Natural killer cell (primary cell): ENCODE measurements around the gene MZB1. TPM values are rescaled to one million over a fixed set of nuclear protein-coding genes. Genes with fewer than 3 reads are reported as not detected.
A peak's percentile ranks its signal among the peaks of the same experiment; 100 is the strongest.

Source experiments
- ATAC-seq, 3 donors: fragments of 150-1000 bp in 2 of 3; fragments of 200-7000 bp in 1 of 3; cut with Tn5 transposase; 1 replicate in 1 of 3; 2 replicates in 2 of 3; pipeline ENCODE4 v1.10.0; 2021; ENCODE audit warnings: mild to moderate bottlenecking in 2 of 3, moderate library complexity in 2 of 3
- DNase-seq, 2 donors: peaks; one replicate each; pipeline versions ENCODE4 v3.0.0 to v3.0.0-alpha.2; 2013 to 2021; ENCODE audit warnings: mixed read lengths in 1 of 2
- H3K27ac ChIP-seq: one replicate; pipeline ENCODE4 v1.5.1; 2013; ENCODE audit warnings: mild to moderate bottlenecking, low read length
- H3K27me3 ChIP-seq: one replicate; pipeline ENCODE4 v1.6.1; 2013; ENCODE audit warnings: low read length; ENCODE audit not compliant: control insufficient read depth, insufficient read depth
- H3K36me3 ChIP-seq: one replicate; pipeline ENCODE4 v1.6.1; 2013; ENCODE audit warnings: low read length; ENCODE audit not compliant: control insufficient read depth, insufficient read depth
- H3K4me1 ChIP-seq: one replicate; pipeline ENCODE4 v1.6.1; 2013; ENCODE audit warnings: low read length; ENCODE audit not compliant: control insufficient read depth, insufficient read depth
- H3K4me3 ChIP-seq: one replicate; pipeline ENCODE4 v1.5.1; 2013; ENCODE audit warnings: low read length
- H3K9me3 ChIP-seq: one replicate; pipeline ENCODE4 v1.6.1; 2013; ENCODE audit warnings: low read length; ENCODE audit not compliant: control insufficient read depth, insufficient read depth
- H3K27ac Mint-ChIP-seq, 2 donors: one replicate each; pipeline ENCODE4 v1.8.0; 2022; ENCODE audit warnings: mild to moderate bottlenecking in 2 of 2, mixed read lengths in 2 of 2, moderate library complexity in 1 of 2
- H3K27me3 Mint-ChIP-seq, 2 donors: one replicate each; pipeline ENCODE4 v1.8.0; 2022; ENCODE audit warnings: low read depth in 2 of 2, mixed read lengths in 2 of 2
- H3K36me3 Mint-ChIP-seq: one replicate; pipeline ENCODE4 v1.8.0; 2022; ENCODE audit warnings: mixed read lengths
- H3K4me1 Mint-ChIP-seq, 2 donors: one replicate each; pipeline ENCODE4 v1.8.0; 2022; ENCODE audit warnings: mixed read lengths in 2 of 2
- H3K4me3 Mint-ChIP-seq: one replicate; pipeline ENCODE4 v1.8.0; 2022; ENCODE audit warnings: mild to moderate bottlenecking, moderate library complexity, mixed read lengths
- H3K9me3 Mint-ChIP-seq, 2 donors: one replicate each; pipeline ENCODE4 v1.8.0; 2022; ENCODE audit warnings: mixed read lengths in 2 of 2
- WGBS: methylation state at CpG from one replicate; pipeline ENCODE4 v1.1.7; 2013; ENCODE audit warnings: missing lambda C conversion rate; ENCODE audit not compliant: insufficient coverage; 5-methylcytosine and 5-hydroxymethylcytosine counted together
- intact Hi-C: fragments of 100-400 bp; cut with micrococcal nuclease; formaldehyde crosslinking; loops from one replicate; pipeline ENCODE4 v1.14.2; 2022
- total RNA-seq, 4 donors: library from RNA; stranded (reverse); fragments of 120-200 nt in 1 of 4; gene quantifications; one replicate each; pipeline versions ENCODE4 v1.2.3 to v1.2.4, GENCODE V29; 2013 to 2022
- TF ChIP-seq, protein P1 (sequence below): fragments of 200-600 bp; IDR thresholded peaks from one replicate; pipeline ENCODE4 v1.8.0; 2022; ENCODE audit warnings: antibody characterized with exemption

The MZB1 gene
- total RNA-seq, 3 donors from 2014 or later (not counting 1 experiment from before 2014, with no cell fraction given) = 2.0 to 60.0 (median 2.8) TPM

DNA sequence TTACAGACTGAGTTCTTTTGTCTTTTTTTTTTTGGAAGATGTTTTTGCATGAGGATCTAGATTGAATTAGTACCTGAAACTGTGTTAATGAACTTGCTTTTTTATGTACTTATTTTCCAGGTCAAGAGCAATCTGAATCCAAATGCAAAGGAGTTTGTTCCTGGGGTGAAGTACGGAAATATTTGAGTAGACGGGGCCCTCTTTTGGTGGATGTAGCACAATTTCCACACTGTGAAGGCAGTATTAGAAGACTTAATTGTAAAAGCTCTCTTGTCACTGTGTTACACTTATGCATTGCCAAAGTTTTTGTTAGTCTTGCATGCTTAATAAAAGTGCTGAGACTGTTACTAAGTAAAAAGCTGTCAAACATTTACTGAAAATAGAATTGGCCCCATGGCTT lies 21.1 kb downstream of the MZB1 start:
- DNase-seq (peak in 1 of 2 donors; percentile 35), ATAC-seq (no peak)
- WGBS = 94% methylated on average over 2 of the region's 2 CpGs
- Histone ChIP-seq H3K4me1 (no peaks in the 10 kb centered on the region), H3K36me3 (peaks cover 65% of the 10 kb centered on the region), H3K27ac (no peak overlapping the region), H3K4me3 (no peak overlapping the region), H3K27me3 (no peaks in the 10 kb centered on the region), H3K9me3 (no peaks in the 10 kb centered on the region)
- Mint-ChIP-seq H3K4me3 (no peak overlapping the region), H3K36me3 (no peaks in the 10 kb centered on the region), H3K4me1 (no peaks in the 10 kb centered on the region), H3K9me3 (no peaks in the 10 kb centered on the region), H3K27ac (peak overlapping the region in 1 of 2 donors; percentile 2), H3K27me3 (no peaks in the 10 kb centered on the region)
- intact Hi-C loops = no loop called here
- TF ChIP-seq, protein P1, sequence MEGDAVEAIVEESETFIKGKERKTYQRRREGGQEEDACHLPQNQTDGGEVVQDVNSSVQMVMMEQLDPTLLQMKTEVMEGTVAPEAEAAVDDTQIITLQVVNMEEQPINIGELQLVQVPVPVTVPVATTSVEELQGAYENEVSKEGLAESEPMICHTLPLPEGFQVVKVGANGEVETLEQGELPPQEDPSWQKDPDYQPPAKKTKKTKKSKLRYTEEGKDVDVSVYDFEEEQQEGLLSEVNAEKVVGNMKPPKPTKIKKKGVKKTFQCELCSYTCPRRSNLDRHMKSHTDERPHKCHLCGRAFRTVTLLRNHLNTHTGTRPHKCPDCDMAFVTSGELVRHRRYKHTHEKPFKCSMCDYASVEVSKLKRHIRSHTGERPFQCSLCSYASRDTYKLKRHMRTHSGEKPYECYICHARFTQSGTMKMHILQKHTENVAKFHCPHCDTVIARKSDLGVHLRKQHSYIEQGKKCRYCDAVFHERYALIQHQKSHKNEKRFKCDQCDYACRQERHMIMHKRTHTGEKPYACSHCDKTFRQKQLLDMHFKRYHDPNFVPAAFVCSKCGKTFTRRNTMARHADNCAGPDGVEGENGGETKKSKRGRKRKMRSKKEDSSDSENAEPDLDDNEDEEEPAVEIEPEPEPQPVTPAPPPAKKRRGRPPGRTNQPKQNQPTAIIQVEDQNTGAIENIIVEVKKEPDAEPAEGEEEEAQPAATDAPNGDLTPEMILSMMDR = no peak

DNA sequence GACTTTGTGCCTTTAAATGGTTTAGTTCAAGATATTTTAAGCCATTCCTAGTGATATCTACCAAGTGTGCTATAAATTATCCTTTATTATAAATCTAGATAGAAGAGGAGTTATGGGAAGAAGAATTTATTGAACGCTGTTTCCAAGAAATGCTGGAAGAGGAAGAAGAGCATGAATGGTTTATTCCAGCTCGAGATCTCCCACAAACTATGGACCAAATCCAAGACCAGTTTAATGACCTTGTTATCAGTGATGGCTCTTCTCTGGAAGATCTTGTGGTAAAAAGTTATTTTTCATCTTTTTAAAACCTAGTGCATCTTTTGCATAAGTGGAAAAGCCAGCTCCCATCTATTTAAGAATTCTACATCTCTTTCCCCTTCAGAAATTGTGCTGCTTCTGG lies 25.2 kb downstream of the MZB1 start:
- DNase-seq (no peak), ATAC-seq (no peak)
- Histone ChIP-seq H3K9me3 (no peaks in the 10 kb centered on the region), H3K4me1 (no peaks in the 10 kb centered on the region), H3K4me3 (no peak overlapping the region), H3K36me3 (peaks cover 46% of the 10 kb centered on the region), H3K27ac (no peak overlapping the region), H3K27me3 (no peaks in the 10 kb centered on the region)
- Mint-ChIP-seq H3K36me3 (no peaks in the 10 kb centered on the region), H3K9me3 (no peaks in the 10 kb centered on the region), H3K4me1 (peaks cover 9% of the 10 kb centered on the region in 2 donors), H3K27ac (peak overlapping the region in 1 of 2 donors; percentile 21), H3K27me3 (no peaks in the 10 kb centered on the region), H3K4me3 (no peak overlapping the region)
- TF ChIP-seq, protein P1 = no peak
- intact Hi-C loops = no loop called here
- WGBS = 86% methylated on average over 2 of the region's 2 CpGs

GRCh38 chr5:139363937-139364336 lies 25.8 kb downstream of the MZB1 start:
- H3K27me3 Mint-ChIP-seq = no peaks in the 10 kb centered on the region
- H3K4me3 Mint-ChIP-seq = no peak overlapping the region
- TF ChIP-seq, protein P1 = no peak
- no peaks in the 10 kb centered on the region for H3K36me3 Mint-ChIP-seq
- peaks cover 9% of the 10 kb centered on the region in 2 donors for H3K4me1 Mint-ChIP-seq
- Histone ChIP-seq H3K4me1 (no peaks in the 10 kb centered on the region), H3K27ac (no peak overlapping the region), H3K36me3 (peaks cover 41% of the 10 kb centered on the region), H3K9me3 (no peaks in the 10 kb centered on the region), H3K4me3 (no peak overlapping the region), H3K27me3 (no peaks in the 10 kb centered on the region)
- intact Hi-C loops = no loop called here
- no peak for DNase-seq
- peak overlapping the region in 1 of 2 donors; percentile 21 for H3K27ac Mint-ChIP-seq
- H3K9me3 Mint-ChIP-seq = no peaks in the 10 kb centered on the region
- WGBS = 96% methylated on average over 2 of the region's 2 CpGs
- no peak for ATAC-seq

- H3K9me3 Mint-ChIP-seq = no peaks in the 10 kb centered on the region
- WGBS = 95% methylated on average over 4 of the region's 6 CpGs
- H3K27ac ChIP-seq = no peak overlapping the region
- no peak for DNase-seq
- peaks cover 26 to 28% of the 10 kb centered on the region in 2 donors for H3K4me1 Mint-ChIP-seq
- peaks cover 32% of the 10 kb centered on the region for H3K36me3 ChIP-seq
- TF ChIP-seq, protein P1 = no peak
- intact Hi-C loops = no loop called here
- H3K36me3 Mint-ChIP-seq = no peaks in the 10 kb centered on the region
- H3K4me3 ChIP-seq = no peak overlapping the region
- H3K27me3 ChIP-seq = no peaks in the 10 kb centered on the region
- H3K27ac Mint-ChIP-seq = no peak overlapping the region
- no peaks in the 10 kb centered on the region for H3K9me3 ChIP-seq
- no peak overlapping the region for H3K4me3 Mint-ChIP-seq
- H3K27me3 Mint-ChIP-seq = no peaks in the 10 kb centered on the region
- peak in 1 of 3 donors; percentile 31 for ATAC-seq
- H3K4me1 ChIP-seq = no peaks in the 10 kb centered on the region
Measured at GRCh38 chr5:139361835-139362429, 27.8 kb downstream of the MZB1 start.
